Stimulated activated CD8-positive, alpha-beta memory T cell treated with anti-CD3 and anti-CD28 coated beads, Interleukin-7, amount 100 ng/mL, for 48 hours (primary cell): ENCODE measurements around the gene RRP1B.
"Not testable (repeated sequence)": the region's sequence is repeated elsewhere in the genome, so short reads cannot be mapped to it uniquely, and the experiment has no call there.

ENCODE experiments used
- DNase-seq, 2 donors: peaks; one replicate each; pipeline ENCODE4 v3.0.0-alpha.2; 2020; ENCODE audit warnings: low read depth in 1 of 2; ENCODE audit errors: extremely low read depth in 1 of 2

RRP1B gene

GRCh38 chr21:43667191-43667904, 8.0 kb downstream of the RRP1B start:
- no peak for DNase-seq

- no peak for DNase-seq
These were observed 10.7 kb downstream of the RRP1B start for GRCh38 chr21:43669828-43670605.

- no peak for DNase-seq
These were observed 16.5 kb downstream of the RRP1B start for GRCh38 chr21:43675871-43676270.

GRCh38 chr21:43676391-43676790, 17.0 kb downstream of the RRP1B start:
- DNase-seq, result no peak

- no peak for DNase-seq
These were observed 20.6 kb downstream of the RRP1B start for GRCh38 chr21:43679951-43680350.

GRCh38 chr21:43680421-43680820, 21.1 kb downstream of the RRP1B start:
- not testable (repeated sequence) for DNase-seq

GRCh38 chr21:43681650-43682049, 22.3 kb downstream of the RRP1B start:
- no peak for DNase-seq

- DNase-seq, result no peak
These were observed 25.1 kb downstream of the RRP1B start for GRCh38 chr21:43684424-43684823.

- no peak for DNase-seq
These were observed 27.6 kb downstream of the RRP1B start for GRCh38 chr21:43686811-43687565.

- DNase-seq, result no peak
These were observed 28.4 kb downstream of the RRP1B start for GRCh38 chr21:43687566-43688399.

GRCh38 chr21:43688906-43689305, 29.5 kb downstream of the RRP1B start:
- no peak for DNase-seq

GRCh38 chr21:43689556-43690337, 30.4 kb downstream of the RRP1B start:
- no peak for DNase-seq

GRCh38 chr21:43690346-43690745, 31.0 kb downstream of the RRP1B start:
- no peak for DNase-seq

- no peak for DNase-seq
These were observed 31.9 kb downstream of the RRP1B start for GRCh38 chr21:43691086-43691795.

GRCh38 chr21:43691801-43692200, 32.4 kb downstream of the RRP1B start:
- no peak for DNase-seq

- DNase-seq, result no peak
These were observed 33.6 kb downstream of the RRP1B start for GRCh38 chr21:43692949-43693348.

- DNase-seq, result no peak
These were observed 34.6 kb downstream of the RRP1B start for GRCh38 chr21:43693981-43694380.

GRCh38 chr21:43694437-43695079, 35.2 kb downstream of the RRP1B start:
- DNase-seq, result no peak

- no peak for DNase-seq
These were observed 36.9 kb downstream of the RRP1B start for GRCh38 chr21:43696214-43696613.
